ENCODE data around the gene ZNF621.

ZNF621 gene

GRCh38 chr3:40524568-40525285 is at the start of gene ZNF621:
TSS of gene ZNF621 (plus strand) at chr3:40524960. CDS start at chr3:40525841, 881 bp downstream.
- peak within 1 kb of the TSS; percentile 87 to 96 for H3K4me3 ChIP-seq (ENCODE audit: low read length in 2 of 2)
- H3K9me3 ChIP-seq (ENCODE audit: control insufficient read depth in 2 of 2, low read length in 2 of 2), result no peaks in the 10 kb centered on the region
- H3K9ac ChIP-seq (ENCODE audit: low read depth in 1 of 2, low read length in 2 of 2), result peak within 1 kb of the TSS; percentile 96 to 99
- H3K4me1 ChIP-seq (ENCODE audit: control insufficient read depth in 2 of 2, insufficient read depth in 2 of 2, low read length in 2 of 2), result peaks cover 11% of the 10 kb centered on the region in 2 donors
- no peaks in the 10 kb centered on the region for H3K27me3 ChIP-seq (ENCODE audit: control insufficient read depth in 2 of 2, insufficient read depth in 2 of 2, low read length in 2 of 2)
- peak within 1 kb of the TSS; percentile 93 to 95 for H3K27ac ChIP-seq (ENCODE audit: low read depth in 2 of 2, low read length in 2 of 2)
- peaks cover 9 to 18% of the 10 kb centered on the region in 2 donors for H3K36me3 ChIP-seq (ENCODE audit: control insufficient read depth in 2 of 2, insufficient read depth in 2 of 2, low read length in 2 of 2)

GRCh38 chr3:40476478-40477470 is 48.0 kb upstream of the ZNF621 start, which contains the start of gene ZNF619:
TSS of gene ZNF619 (plus strand) at chr3:40477122. CDS start at chr3:40477980, 858 bp downstream.
- Histone ChIP-seq H3K4me1 (ENCODE audit: control insufficient read depth in 2 of 2, insufficient read depth in 2 of 2, low read length in 2 of 2) (peaks cover 3 to 5% of the 10 kb centered on the region in 2 donors), H3K27me3 (ENCODE audit: control insufficient read depth in 2 of 2, insufficient read depth in 2 of 2, low read length in 2 of 2) (no peaks in the 10 kb centered on the region), H3K4me3 (ENCODE audit: low read length in 2 of 2) (peak within 1 kb of the TSS; percentile 85 to 97), H3K9ac (ENCODE audit: low read depth in 1 of 2, low read length in 2 of 2) (peak within 1 kb of the TSS; percentile 83 to 90), H3K9me3 (ENCODE audit: control insufficient read depth in 2 of 2, low read length in 2 of 2) (no peaks in the 10 kb centered on the region), H3K27ac (ENCODE audit: low read depth in 2 of 2, low read length in 2 of 2) (peak within 1 kb of the TSS in 1 of 2 donors; percentile 46), H3K36me3 (ENCODE audit: control insufficient read depth in 2 of 2, insufficient read depth in 2 of 2, low read length in 2 of 2) (peaks cover 12% of the 10 kb centered on the region in 2 donors)

GRCh38 chr3:40477666-40478065 is 47.1 kb upstream of the ZNF621 start:
- Histone ChIP-seq H3K27me3 (ENCODE audit: control insufficient read depth in 2 of 2, insufficient read depth in 2 of 2, low read length in 2 of 2) (no peaks in the 10 kb centered on the region), H3K9ac (ENCODE audit: low read depth in 1 of 2, low read length in 2 of 2) (peak overlapping the region; percentile 83 to 90), H3K9me3 (ENCODE audit: control insufficient read depth in 2 of 2, low read length in 2 of 2) (no peaks in the 10 kb centered on the region), H3K4me3 (ENCODE audit: low read length in 2 of 2) (peak overlapping the region; percentile 85 to 97), H3K4me1 (ENCODE audit: control insufficient read depth in 2 of 2, insufficient read depth in 2 of 2, low read length in 2 of 2) (peaks cover 3 to 5% of the 10 kb centered on the region in 2 donors), H3K36me3 (ENCODE audit: control insufficient read depth in 2 of 2, insufficient read depth in 2 of 2, low read length in 2 of 2) (peaks cover 16 to 20% of the 10 kb centered on the region in 2 donors), H3K27ac (ENCODE audit: low read depth in 2 of 2, low read length in 2 of 2) (no peak overlapping the region)

GRCh38 chr3:40487172-40487571 is 37.6 kb upstream of the ZNF621 start:
- no peaks in the 10 kb centered on the region for H3K27me3 ChIP-seq (ENCODE audit: control insufficient read depth in 2 of 2, insufficient read depth in 2 of 2, low read length in 2 of 2)
- peaks cover 29 to 37% of the 10 kb centered on the region in 2 donors for H3K36me3 ChIP-seq (ENCODE audit: control insufficient read depth in 2 of 2, insufficient read depth in 2 of 2, low read length in 2 of 2)
- H3K27ac ChIP-seq (ENCODE audit: low read depth in 2 of 2, low read length in 2 of 2), result no peak overlapping the region
- H3K9me3 ChIP-seq (ENCODE audit: control insufficient read depth in 2 of 2, low read length in 2 of 2), result peaks cover 6 to 8% of the 10 kb centered on the region in 2 donors
- H3K4me3 ChIP-seq (ENCODE audit: low read length in 2 of 2), result no peak overlapping the region
- H3K4me1 ChIP-seq (ENCODE audit: control insufficient read depth in 2 of 2, insufficient read depth in 2 of 2, low read length in 2 of 2), result no peaks in the 10 kb centered on the region
- no peak overlapping the region for H3K9ac ChIP-seq (ENCODE audit: low read depth in 1 of 2, low read length in 2 of 2)

GRCh38 chr3:40490916-40491315 is 33.8 kb upstream of the ZNF621 start:
- Histone ChIP-seq H3K4me3 (ENCODE audit: low read length in 2 of 2) (no peak overlapping the region), H3K9ac (ENCODE audit: low read depth in 1 of 2, low read length in 2 of 2) (no peak overlapping the region), H3K27ac (ENCODE audit: low read depth in 2 of 2, low read length in 2 of 2) (no peak overlapping the region), H3K4me1 (ENCODE audit: control insufficient read depth in 2 of 2, insufficient read depth in 2 of 2, low read length in 2 of 2) (no peaks in the 10 kb centered on the region), H3K9me3 (ENCODE audit: control insufficient read depth in 2 of 2, low read length in 2 of 2) (peaks cover 6 to 8% of the 10 kb centered on the region in 2 donors), H3K36me3 (ENCODE audit: control insufficient read depth in 2 of 2, insufficient read depth in 2 of 2, low read length in 2 of 2) (peaks cover 18 to 21% of the 10 kb centered on the region in 2 donors), H3K27me3 (ENCODE audit: control insufficient read depth in 2 of 2, insufficient read depth in 2 of 2, low read length in 2 of 2) (no peaks in the 10 kb centered on the region)

GRCh38 chr3:40494698-40495097 is 30.1 kb upstream of the ZNF621 start:
- no peaks in the 10 kb centered on the region for H3K36me3 ChIP-seq (ENCODE audit: control insufficient read depth in 2 of 2, insufficient read depth in 2 of 2, low read length in 2 of 2)
- no peaks in the 10 kb centered on the region for H3K27me3 ChIP-seq (ENCODE audit: control insufficient read depth in 2 of 2, insufficient read depth in 2 of 2, low read length in 2 of 2)
- H3K4me1 ChIP-seq (ENCODE audit: control insufficient read depth in 2 of 2, insufficient read depth in 2 of 2, low read length in 2 of 2), result no peaks in the 10 kb centered on the region
- no peak overlapping the region for H3K9ac ChIP-seq (ENCODE audit: low read depth in 1 of 2, low read length in 2 of 2)
- H3K4me3 ChIP-seq (ENCODE audit: low read length in 2 of 2), result no peak overlapping the region
- no peaks in the 10 kb centered on the region for H3K9me3 ChIP-seq (ENCODE audit: control insufficient read depth in 2 of 2, low read length in 2 of 2)
- no peak overlapping the region for H3K27ac ChIP-seq (ENCODE audit: low read depth in 2 of 2, low read length in 2 of 2)

GRCh38 chr3:40497288-40497687 is 27.5 kb upstream of the ZNF621 start:
- Histone ChIP-seq H3K4me1 (ENCODE audit: control insufficient read depth in 2 of 2, insufficient read depth in 2 of 2, low read length in 2 of 2) (no peaks in the 10 kb centered on the region), H3K9me3 (ENCODE audit: control insufficient read depth in 2 of 2, low read length in 2 of 2) (no peaks in the 10 kb centered on the region), H3K27ac (ENCODE audit: low read depth in 2 of 2, low read length in 2 of 2) (no peak overlapping the region), H3K27me3 (ENCODE audit: control insufficient read depth in 2 of 2, insufficient read depth in 2 of 2, low read length in 2 of 2) (no peaks in the 10 kb centered on the region), H3K9ac (ENCODE audit: low read depth in 1 of 2, low read length in 2 of 2) (no peak overlapping the region), H3K4me3 (ENCODE audit: low read length in 2 of 2) (no peak overlapping the region), H3K36me3 (ENCODE audit: control insufficient read depth in 2 of 2, insufficient read depth in 2 of 2, low read length in 2 of 2) (no peaks in the 10 kb centered on the region)

GRCh38 chr3:40499952-40500351 is 24.8 kb upstream of the ZNF621 start:
- H3K27me3 ChIP-seq (ENCODE audit: control insufficient read depth in 2 of 2, insufficient read depth in 2 of 2, low read length in 2 of 2), result no peaks in the 10 kb centered on the region
- H3K27ac ChIP-seq (ENCODE audit: low read depth in 2 of 2, low read length in 2 of 2), result no peak overlapping the region
- H3K4me3 ChIP-seq (ENCODE audit: low read length in 2 of 2), result no peak overlapping the region
- H3K9me3 ChIP-seq (ENCODE audit: control insufficient read depth in 2 of 2, low read length in 2 of 2), result no peaks in the 10 kb centered on the region
- H3K9ac ChIP-seq (ENCODE audit: low read depth in 1 of 2, low read length in 2 of 2), result no peak overlapping the region
- peaks cover 0 to 1% of the 10 kb centered on the region in 2 donors for H3K4me1 ChIP-seq (ENCODE audit: control insufficient read depth in 2 of 2, insufficient read depth in 2 of 2, low read length in 2 of 2)
- H3K36me3 ChIP-seq (ENCODE audit: control insufficient read depth in 2 of 2, insufficient read depth in 2 of 2, low read length in 2 of 2), result no peaks in the 10 kb centered on the region

GRCh38 chr3:40502034-40502433 is 22.7 kb upstream of the ZNF621 start:
- no peaks in the 10 kb centered on the region for H3K36me3 ChIP-seq (ENCODE audit: control insufficient read depth in 2 of 2, insufficient read depth in 2 of 2, low read length in 2 of 2)
- no peaks in the 10 kb centered on the region for H3K27me3 ChIP-seq (ENCODE audit: control insufficient read depth in 2 of 2, insufficient read depth in 2 of 2, low read length in 2 of 2)
- no peaks in the 10 kb centered on the region for H3K9me3 ChIP-seq (ENCODE audit: control insufficient read depth in 2 of 2, low read length in 2 of 2)
- H3K4me1 ChIP-seq (ENCODE audit: control insufficient read depth in 2 of 2, insufficient read depth in 2 of 2, low read length in 2 of 2), result peaks cover 0 to 7% of the 10 kb centered on the region in 2 donors
- H3K27ac ChIP-seq (ENCODE audit: low read depth in 2 of 2, low read length in 2 of 2), result no peak overlapping the region
- no peak overlapping the region for H3K9ac ChIP-seq (ENCODE audit: low read depth in 1 of 2, low read length in 2 of 2)
- H3K4me3 ChIP-seq (ENCODE audit: low read length in 2 of 2), result no peak overlapping the region

Data from mucosa of rectum (tissue), 2 donors.